H9 (cell line): ENCODE measurements around the gene AIFM2. TPM values are rescaled to one million over a fixed set of nuclear protein-coding genes. Genes with fewer than 3 reads are reported as not detected.

Experiments used
- DNase-seq: peaks from one replicate; pipeline ENCODE4 v3.0.0-alpha.2; 2017
- H2AFZ ChIP-seq: one replicate; pipeline ENCODE4 v1.6.1; 2013; ENCODE audit warnings: mild to moderate bottlenecking, low read length, control low read depth, moderate library complexity
- H2AK5ac ChIP-seq: 2 replicates; pipeline ENCODE4 v1.6.1; 2013; ENCODE audit warnings: low read length, control low read depth, mixed read lengths; ENCODE audit not compliant: insufficient read length
- H2BK120ac ChIP-seq: one replicate; pipeline ENCODE4 v1.6.1; 2013; ENCODE audit warnings: low read depth, mild to moderate bottlenecking, low read length, control low read depth, inconsistent platforms; ENCODE audit not compliant: poor library complexity, severe bottlenecking
- H2BK12ac ChIP-seq: 2 replicates; pipeline ENCODE4 v1.6.1; 2013; ENCODE audit warnings: low read length, control low read depth, mixed read lengths, low read depth; ENCODE audit not compliant: insufficient read length
- H2BK15ac ChIP-seq: 2 replicates; pipeline ENCODE4 v1.6.1; 2013; ENCODE audit warnings: low read depth, low read length, control low read depth
- H2BK20ac ChIP-seq: one replicate; pipeline ENCODE4 v1.6.1; 2013; ENCODE audit warnings: low read depth, mild to moderate bottlenecking, low read length, control low read depth, inconsistent platforms; ENCODE audit not compliant: poor library complexity, severe bottlenecking
- H2BK5ac ChIP-seq: 2 replicates; pipeline ENCODE4 v1.6.1; 2013; ENCODE audit warnings: low read length, control low read depth, mixed read lengths; ENCODE audit not compliant: insufficient read length
- H3K14ac ChIP-seq: 2 replicates; pipeline ENCODE4 v1.6.1; 2013; ENCODE audit warnings: low read length, control low read depth; ENCODE audit not compliant: insufficient read depth
- H3K18ac ChIP-seq: 2 replicates; pipeline ENCODE4 v1.6.1; 2013; ENCODE audit warnings: low read depth, mild to moderate bottlenecking, mixed read lengths, low read length, control low read depth; ENCODE audit not compliant: insufficient read length
- H3K23ac ChIP-seq: 2 replicates; pipeline ENCODE4 v1.6.1; 2013; ENCODE audit warnings: low read length, control low read depth, mixed read lengths, low read depth; ENCODE audit not compliant: insufficient read length
- H3K23me2 ChIP-seq: 2 replicates; pipeline ENCODE4 v1.6.1; 2013; ENCODE audit warnings: low read depth, mild to moderate bottlenecking, mixed read lengths, low read length, control low read depth; ENCODE audit not compliant: insufficient read length, poor library complexity, severe bottlenecking
- H3K27ac ChIP-seq: 2 replicates; pipeline ENCODE4 v1.5.1; 2013; ENCODE audit warnings: low read length, control low read depth, mixed read lengths, low read depth; ENCODE audit not compliant: insufficient read length
- H3K27me3 ChIP-seq: 2 replicates; pipeline ENCODE4 v1.6.1; 2013; ENCODE audit warnings: low read length, control low read depth, inconsistent platforms; ENCODE audit not compliant: insufficient read depth
- H3K4ac ChIP-seq: 2 replicates; pipeline ENCODE4 v1.6.1; 2013; ENCODE audit warnings: low read depth, mild to moderate bottlenecking, control low read depth, inconsistent platforms, low read length, moderate library complexity
- H3K4me1 ChIP-seq: 2 replicates; pipeline ENCODE4 v1.6.1; 2013; ENCODE audit warnings: low read length, control low read depth, inconsistent platforms; ENCODE audit not compliant: insufficient read depth
- H3K4me2 ChIP-seq: 2 replicates; pipeline ENCODE4 v1.6.1; 2013; ENCODE audit warnings: low read length, control low read depth, mixed read lengths; ENCODE audit not compliant: insufficient read length, insufficient read depth
- H3K56ac ChIP-seq: 2 replicates; pipeline ENCODE4 v1.6.1; 2013; ENCODE audit warnings: low read depth, mild to moderate bottlenecking, mixed read lengths, low read length, control low read depth; ENCODE audit not compliant: insufficient read length
- H3K79me1 ChIP-seq: 2 replicates; pipeline ENCODE4 v1.6.1; 2013; ENCODE audit warnings: low read depth, mild to moderate bottlenecking, moderate library complexity, low read length, control low read depth, inconsistent platforms; ENCODE audit not compliant: insufficient read depth, poor library complexity, severe bottlenecking
- H3K79me2 ChIP-seq: 2 replicates; pipeline ENCODE4 v1.6.1; 2013; ENCODE audit warnings: low read length, control low read depth, inconsistent platforms; ENCODE audit not compliant: insufficient read depth
- H3K9ac ChIP-seq: 2 replicates; pipeline ENCODE4 v1.6.1; 2013; ENCODE audit warnings: low read length, control low read depth, mixed read lengths; ENCODE audit not compliant: insufficient read length; ENCODE audit errors: extremely low read depth
- H3K9me3 ChIP-seq: one replicate; pipeline ENCODE4 v1.6.1; 2013; ENCODE audit warnings: low read depth, low read length, inconsistent platforms; ENCODE audit not compliant: control insufficient read depth
- H3T11ph ChIP-seq: one replicate; pipeline ENCODE4 v1.6.1; 2013; ENCODE audit warnings: mild to moderate bottlenecking, low read length, control low read depth, inconsistent platforms
- H4K20me1 ChIP-seq: one replicate; pipeline ENCODE4 v1.6.1; 2013; ENCODE audit not compliant: control insufficient read depth, insufficient read length, insufficient read depth
- H4K5ac ChIP-seq: 2 replicates; pipeline ENCODE4 v1.6.1; 2013; ENCODE audit warnings: low read depth, mild to moderate bottlenecking, mixed read lengths, low read length, control low read depth; ENCODE audit not compliant: insufficient read length
- H4K8ac ChIP-seq: replicated peaks from 2 replicates; pipeline ENCODE4 v1.6.1; 2013; ENCODE audit warnings: low read length, control low read depth, mixed read lengths, low read depth; ENCODE audit not compliant: insufficient read length
- H4K91ac ChIP-seq: 2 replicates; pipeline ENCODE4 v1.6.1; 2013; ENCODE audit warnings: low read depth, mild to moderate bottlenecking, moderate library complexity, mixed read lengths, low read length, control low read depth; ENCODE audit not compliant: insufficient read length
- H3K27ac Mint-ChIP-seq, 3 experiments: 2 replicates in 2 of 3; 3 replicates in 1 of 3; pipeline ENCODE4 v1.8.0; 2020 to 2021; ENCODE audit warnings: mixed read lengths in 3 of 3, mild to moderate bottlenecking in 1 of 3, moderate library complexity in 1 of 3
- H3K27me3 Mint-ChIP-seq: 2 replicates; pipeline ENCODE4 v1.8.0; 2021; ENCODE audit warnings: low read depth, mild to moderate bottlenecking, moderate library complexity, mixed read lengths
- H3K36me3 Mint-ChIP-seq, 3 experiments: 2 replicates in 2 of 3; 3 replicates in 1 of 3; pipeline ENCODE4 v1.8.0; 2020 to 2021; ENCODE audit warnings: low read depth in 3 of 3, mixed read lengths in 3 of 3; ENCODE audit not compliant: insufficient read depth in 1 of 3
- H3K4me1 Mint-ChIP-seq, 2 experiments: 2 replicates each; pipeline ENCODE4 v1.8.0; 2020; ENCODE audit warnings: mixed read lengths in 2 of 2
- H3K4me3 Mint-ChIP-seq, 2 experiments: 2 replicates in 1 of 2; 3 replicates in 1 of 2; pipeline ENCODE4 v1.8.0; 2020 to 2021; ENCODE audit warnings: mild to moderate bottlenecking in 2 of 2, mixed read lengths in 2 of 2, moderate library complexity in 1 of 2
- H3K9me3 Mint-ChIP-seq, 2 experiments: 2 replicates in 1 of 2; 3 replicates in 1 of 2; pipeline ENCODE4 v1.8.0; 2020; ENCODE audit warnings: mild to moderate bottlenecking in 2 of 2, mixed read lengths in 2 of 2, moderate library complexity in 1 of 2
- WGBS: extraction: QIAGEN DNeasy Blood & Tissue Kit; methylation state at CpG from one replicate; pipeline ENCODE4 v1.1.7; 2013; ENCODE audit warnings: missing lambda C conversion rate, low lambda C conversion rate, mixed read lengths; ENCODE audit not compliant: insufficient read length; ENCODE audit errors: extremely low coverage; 5-methylcytosine and 5-hydroxymethylcytosine counted together
- total RNA-seq: library from RNA; stranded (reverse); gene quantifications from 2 replicates; pipeline ENCODE4 v1.2.1, GENCODE V29; 2021
- TF ChIP-seq, protein P1 (sequence below): fragments of 200-600 bp; sonication (generic); conservative IDR thresholded peaks from 3 replicates; pipeline ENCODE4 v1.8.0; 2021; ENCODE audit warnings: antibody characterized with exemption, mild to moderate bottlenecking

The AIFM2 gene
- total RNA-seq, 1 experiment from 2014 or later: 5.3 TPM

DNA sequence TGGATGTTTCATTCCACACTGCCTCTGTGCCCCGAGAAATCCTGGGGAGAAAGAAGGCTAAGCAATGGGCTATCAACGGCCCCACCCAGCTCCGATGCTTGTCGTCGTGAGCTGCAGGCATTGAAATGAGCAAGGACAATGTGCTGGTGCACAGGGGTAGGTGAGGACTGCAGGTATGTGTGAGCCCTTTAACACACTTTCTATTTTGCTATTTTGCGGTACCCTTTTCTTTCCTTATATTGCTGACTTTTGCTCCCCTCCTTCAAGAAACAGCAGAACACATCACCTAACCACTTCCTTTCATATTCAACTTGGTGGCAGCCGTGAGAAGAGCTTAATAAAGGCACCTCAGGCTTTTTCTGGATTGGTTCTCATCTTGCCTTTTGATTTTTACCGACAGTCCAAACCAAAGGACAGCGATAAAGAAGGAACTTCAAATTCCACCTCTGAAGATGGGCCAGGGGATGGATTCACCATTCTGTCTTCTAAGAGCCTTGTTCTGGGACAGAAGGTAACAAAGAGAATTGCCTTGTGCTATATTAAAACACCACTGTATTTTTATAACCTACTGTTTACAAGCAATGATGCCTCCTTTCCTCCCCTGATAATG is 39.2 kb downstream of the AIFM2 start:
- H2BK12ac ChIP-seq: no peak overlapping the region
- H3K9me3 ChIP-seq: no peaks in the 10 kb centered on the region
- no peak overlapping the region for H3K14ac ChIP-seq
- no peak overlapping the region for H3K4me2 ChIP-seq
- no peak overlapping the region for H3K23ac ChIP-seq
- H2BK20ac ChIP-seq: no peak overlapping the region
- no peaks in the 10 kb centered on the region for H3K79me1 ChIP-seq
- Mint-ChIP-seq H3K4me1 (peaks cover 3 to 6% of the 10 kb centered on the region in 2 experiments; a peak in 2 of 4 replicates), H3K36me3 (peaks cover 0 to 41% (median 10%) of the 10 kb centered on the region in 3 experiments; a peak in 3 of 7 replicates), H3K27me3 (no peaks in the 10 kb centered on the region), H3K9me3 (no peaks in the 10 kb centered on the region), H3K4me3 (no peak overlapping the region), H3K27ac (no peak overlapping the region)
- no peaks in the 10 kb centered on the region for H4K20me1 ChIP-seq
- H3K27ac ChIP-seq: no peak overlapping the region
- H2BK5ac ChIP-seq: no peak overlapping the region
- H3K9ac ChIP-seq: no peak overlapping the region
- H3K23me2 ChIP-seq: no peaks in the 10 kb centered on the region
- no peak overlapping the region for H3K4ac ChIP-seq
- no peak overlapping the region for H2AK5ac ChIP-seq
- H2BK120ac ChIP-seq: no peak overlapping the region
- no peak overlapping the region for H2BK15ac ChIP-seq
- H3K56ac ChIP-seq: no peak overlapping the region
- no peak overlapping the region for H4K91ac ChIP-seq
- no peaks in the 10 kb centered on the region for H3K79me2 ChIP-seq
- H2AFZ ChIP-seq: no peak overlapping the region
- no peak for DNase-seq
- no peak overlapping the region for H4K5ac ChIP-seq
- H3K18ac ChIP-seq: no peak overlapping the region
- H4K8ac ChIP-seq: no peak overlapping the region
- 0 out of 2 replicates have a peak, but pooled peaks cover 3% of the 10 kb centered on the region for H3K4me1 ChIP-seq
- no peak overlapping the region for H3T11ph ChIP-seq
- no peaks in the 10 kb centered on the region for H3K27me3 ChIP-seq
- TF ChIP-seq, protein P1, sequence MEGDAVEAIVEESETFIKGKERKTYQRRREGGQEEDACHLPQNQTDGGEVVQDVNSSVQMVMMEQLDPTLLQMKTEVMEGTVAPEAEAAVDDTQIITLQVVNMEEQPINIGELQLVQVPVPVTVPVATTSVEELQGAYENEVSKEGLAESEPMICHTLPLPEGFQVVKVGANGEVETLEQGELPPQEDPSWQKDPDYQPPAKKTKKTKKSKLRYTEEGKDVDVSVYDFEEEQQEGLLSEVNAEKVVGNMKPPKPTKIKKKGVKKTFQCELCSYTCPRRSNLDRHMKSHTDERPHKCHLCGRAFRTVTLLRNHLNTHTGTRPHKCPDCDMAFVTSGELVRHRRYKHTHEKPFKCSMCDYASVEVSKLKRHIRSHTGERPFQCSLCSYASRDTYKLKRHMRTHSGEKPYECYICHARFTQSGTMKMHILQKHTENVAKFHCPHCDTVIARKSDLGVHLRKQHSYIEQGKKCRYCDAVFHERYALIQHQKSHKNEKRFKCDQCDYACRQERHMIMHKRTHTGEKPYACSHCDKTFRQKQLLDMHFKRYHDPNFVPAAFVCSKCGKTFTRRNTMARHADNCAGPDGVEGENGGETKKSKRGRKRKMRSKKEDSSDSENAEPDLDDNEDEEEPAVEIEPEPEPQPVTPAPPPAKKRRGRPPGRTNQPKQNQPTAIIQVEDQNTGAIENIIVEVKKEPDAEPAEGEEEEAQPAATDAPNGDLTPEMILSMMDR: no peak
- no CpG with 5 or more reads among the region's 9 CpGs for WGBS
